GM10248 (cell line): ENCODE results near the gene HDAC4.
"Not testable (repeated sequence)": the region's sequence is repeated elsewhere in the genome, so short reads cannot be mapped to it uniquely, and the experiment has no call there.

Experiments
- CTCF ChIA-PET: fragments of 300-600 bp; sonication (Branson Sonifier 250); formaldehyde crosslinking; extraction: SDS; loops from one replicate; lab custom pipeline; 2021; ENCODE audit warnings: antibody characterized with exemption; lab: Yijun Ruan, JAX
- POLR2A ChIA-PET: fragments of 350-650 bp; sonication (Branson Sonifier 250); formaldehyde crosslinking; extraction: SDS; loops from one replicate; lab custom pipeline; 2020; ENCODE audit warnings: antibody characterized with exemption; lab: Yijun Ruan, JAX
- DNase-seq: peaks from one replicate; pipeline ENCODE4 v3.0.0; 2012; ENCODE audit errors: extremely low spot score
- CTCF ChIP-seq: IDR thresholded peaks from 2 replicates; pipeline ENCODE4 v1.5.1; 2012; ENCODE audit warnings: mild to moderate bottlenecking, low read depth; ENCODE audit errors: extremely low read depth, missing control alignments, control extremely low read depth

Gene HDAC4

GRCh38 chr2:239282448-239283287 lies 118.2 kb downstream of the HDAC4 start:
- TF ChIP-seq CTCF = no peak
- DNase-seq = no peak
- POLR2A ChIA-PET = no interaction called here
- CTCF ChIA-PET = interaction anchor here (1.0 kb wide), 1 partner anchor 9 kb away, joined by 3 read pairs; no protein-coding TSS in a partner anchor

GRCh38 chr2:239280296-239281017 lies 120.4 kb downstream of the HDAC4 start:
- POLR2A ChIA-PET, DNase-seq: not testable (repeated sequence)
- CTCF ChIA-PET = interaction anchor here (0.9 to 2.4 kb wide), 2 partner anchors 9 to 13 kb away, joined by 3 to 10 read pairs; no protein-coding TSS in a partner anchor

- no peak for TF ChIP-seq CTCF
- POLR2A ChIA-PET = no interaction called here
- no peak for DNase-seq
- CTCF ChIA-PET = interaction anchor here (0.9 to 2.4 kb wide), 2 partner anchors 9 to 13 kb away, joined by 3 to 10 read pairs; no protein-coding TSS in a partner anchor
Observed at GRCh38 chr2:239279508-239280295, 121.1 kb downstream of the HDAC4 start.

GRCh38 chr2:239278941-239279365 lies 121.9 kb downstream of the HDAC4 start:
- ChIA-PET POLR2A (no interaction called here), CTCF (interaction anchor here (2.4 kb wide), 1 partner anchor 12 kb away, joined by 10 read pairs; no protein-coding TSS in a partner anchor)
- no peak for DNase-seq
- TF ChIP-seq CTCF = no peak

- CTCF ChIA-PET = interaction anchor here (2.4 kb wide), 1 partner anchor 11 kb away, joined by 10 read pairs; no protein-coding TSS in a partner anchor
- TF ChIP-seq CTCF = no peak
Observed at GRCh38 chr2:239278361-239278760, 122.5 kb downstream of the HDAC4 start.

GRCh38 chr2:239277401-239278085 lies 123.3 kb downstream of the HDAC4 start:
- POLR2A ChIA-PET = no interaction called here
- no peak for TF ChIP-seq CTCF
- DNase-seq = no peak
- CTCF ChIA-PET = no interaction called here

More at GRCh38 chr2:239278361-239278760, 122.5 kb downstream of the HDAC4 start:
- DNase-seq = no peak
- POLR2A ChIA-PET = no interaction called here
